Superior temporal gyrus (tissue), 1 donor: ENCODE data around the gene CNTN6.

ENCODE experiments used
- DNase-seq: peaks from one replicate; pipeline ENCODE4 v3.0.0-alpha.2; 2016; ENCODE audit errors: extremely low spot score

Gene CNTN6

GRCh38 chr3:1406250-1406649, 313.4 kb downstream of the CNTN6 start:
- no peak for DNase-seq

GRCh38 chr3:1421577-1421976, 328.8 kb downstream of the CNTN6 start:
- DNase-seq: no peak

GRCh38 chr3:1423566-1424089, 330.8 kb downstream of the CNTN6 start:
- DNase-seq: no peak

- no peak for DNase-seq
Measured at GRCh38 chr3:1439395-1439794, 346.6 kb downstream of the CNTN6 start.

- no peak for DNase-seq
Measured at GRCh38 chr3:1442271-1442670, 349.4 kb downstream of the CNTN6 start.

GRCh38 chr3:1444195-1444594, 351.4 kb downstream of the CNTN6 start:
- DNase-seq: no peak

- peak; percentile 73 for DNase-seq
Measured at GRCh38 chr3:1446531-1446930, 353.7 kb downstream of the CNTN6 start.

- DNase-seq: no peak
Measured at GRCh38 chr3:1447452-1447851, 354.6 kb downstream of the CNTN6 start.

- no peak for DNase-seq
Measured at GRCh38 chr3:1448443-1448842, 355.6 kb downstream of the CNTN6 start.
